B cell (primary cell): Measurements from ENCODE around the gene NLGN1. TPM values are rescaled to one million over a fixed set of nuclear protein-coding genes. Genes with fewer than 3 reads are reported as not detected.

Experiments
- ATAC-seq: fragments of 200-7000 bp; cut with Tn5 transposase; one replicate; pipeline ENCODE4 v1.10.0; 2021; ENCODE audit warnings: low read depth, mild to moderate bottlenecking, moderate number of reproducible peaks, moderate library complexity
- CTCF ChIA-PET: fragments of 350-600 bp; sonication (Branson Sonifier 250); formaldehyde crosslinking; loops from one replicate; lab custom pipeline; 2021; ENCODE audit warnings: antibody characterized with exemption, inconsistent platforms; lab: Charles Lee
- POLR2A ChIA-PET: fragments of 350-600 bp; sonication (Branson Sonifier 250); formaldehyde crosslinking; loops from one replicate; lab custom pipeline; 2021; ENCODE audit warnings: antibody characterized with exemption; lab: Charles Lee
- DNase-seq: peaks from one replicate; pipeline ENCODE4 v3.0.0; 2013
- H2AFZ ChIP-seq: 2 replicates; pipeline ENCODE4 v1.6.1; 2012; ENCODE audit warnings: mild to moderate bottlenecking, low read depth, low read length; ENCODE audit not compliant: insufficient read depth, poor library complexity, severe bottlenecking
- H3K27ac ChIP-seq, 2 donors: 1 replicate in 1 of 2; 2 replicates in 1 of 2; pipeline ENCODE4 v1.5.1; 2012 to 2013; ENCODE audit warnings: low read length in 2 of 2, mild to moderate bottlenecking in 2 of 2, moderate library complexity in 1 of 2
- H3K27me3 ChIP-seq, 4 experiments: fragments of 200-600 bp in 1 of 4; sonication (generic) in 1 of 4; replicated peaks in 1 of 4; 1 replicate in 2 of 4; 2 replicates in 2 of 4; pipeline versions ENCODE4 v1.6.1 to v1.7.0; 2013 to 2016; ENCODE audit warnings: low read length in 3 of 4, mild to moderate bottlenecking in 2 of 4, mixed read lengths in 1 of 4, moderate library complexity in 1 of 4; ENCODE audit not compliant: insufficient read depth in 4 of 4, control insufficient read depth in 3 of 4; ENCODE audit errors: control extremely low read depth in 1 of 4
- H3K36me3 ChIP-seq, 2 experiments: replicated peaks in 1 of 2; 1 replicate in 1 of 2; 2 replicates in 1 of 2; pipeline versions ENCODE4 v1.6.1 to v1.7.1; 2013; ENCODE audit warnings: low read length in 1 of 2; ENCODE audit not compliant: insufficient read depth in 2 of 2, control insufficient read depth in 1 of 2; ENCODE audit errors: control extremely low read depth in 1 of 2, extremely low read depth in 1 of 2
- H3K4me1 ChIP-seq, 2 donors: fragments of 200-600 bp in 1 of 2; sonication (generic) in 1 of 2; 1 replicate in 1 of 2; 2 replicates in 1 of 2; pipeline versions ENCODE4 v1.5.1 to v1.6.1; 2013 to 2017; ENCODE audit warnings: low read length in 2 of 2; ENCODE audit not compliant: control insufficient read depth in 2 of 2, insufficient read depth in 2 of 2
- H3K4me2 ChIP-seq: replicated peaks from 2 replicates; pipeline ENCODE3; 2012; ENCODE audit warnings: mild to moderate bottlenecking, low read depth, low read length; ENCODE audit not compliant: poor library complexity, severe bottlenecking
- H3K4me3 ChIP-seq, 5 experiments: fragments of 200-600 bp in 1 of 5; sonication (generic) in 1 of 5; 1 replicate in 3 of 5; 2 replicates in 2 of 5; pipeline versions ENCODE4 v1.5.1 to v1.7.0; 2011 to 2016; ENCODE audit warnings: low read length in 4 of 5, mild to moderate bottlenecking in 4 of 5, low read depth in 2 of 5, control low read depth in 1 of 5, moderate library complexity in 1 of 5; ENCODE audit not compliant: insufficient read depth in 1 of 5; ENCODE audit errors: control extremely low read depth in 1 of 5, extremely low read depth in 1 of 5
- H3K79me2 ChIP-seq: fragments of 200-600 bp; sonication (generic); one replicate; pipeline ENCODE4 v1.6.0; 2016; ENCODE audit warnings: low read length; ENCODE audit not compliant: control insufficient read depth, insufficient read depth
- H3K9ac ChIP-seq: fragments of 200-600 bp; sonication (generic); 2 replicates; pipeline ENCODE4 v1.6.1; 2017; ENCODE audit warnings: mild to moderate bottlenecking, low read length, moderate library complexity
- H3K9me3 ChIP-seq, 3 donors: one replicate each; pipeline versions ENCODE4 v1.6.1 to v1.7.1; 2013; ENCODE audit warnings: low read length in 2 of 3; ENCODE audit not compliant: control insufficient read depth in 2 of 3, insufficient read depth in 1 of 3; ENCODE audit errors: control extremely low read depth in 1 of 3
- H4K20me1 ChIP-seq: 2 replicates; pipeline ENCODE4 v1.6.0; 2012; ENCODE audit warnings: mild to moderate bottlenecking, low read length; ENCODE audit not compliant: insufficient read depth, control insufficient read depth, poor library complexity, severe bottlenecking
- H3K27ac Mint-ChIP-seq: one replicate; pipeline ENCODE4 v1.8.0; 2021; ENCODE audit warnings: mixed read lengths
- H3K27me3 Mint-ChIP-seq: one replicate; pipeline ENCODE4 v1.8.0; 2021; ENCODE audit warnings: mixed read lengths
- H3K4me1 Mint-ChIP-seq: one replicate; pipeline ENCODE4 v1.8.0; 2021; ENCODE audit warnings: mixed read lengths
- H3K4me3 Mint-ChIP-seq: one replicate; pipeline ENCODE4 v1.8.0; 2021; ENCODE audit warnings: mixed read lengths
- H3K9me3 Mint-ChIP-seq: one replicate; pipeline ENCODE4 v1.8.0; 2022; ENCODE audit warnings: mixed read lengths; ENCODE audit not compliant: insufficient read depth
- EZH2 ChIP-seq: IDR thresholded peaks from 2 replicates; pipeline ENCODE4 v1.6.1; 2012; ENCODE audit warnings: borderline replicate concordance, low read depth, mild to moderate bottlenecking, moderate library complexity, low read length; ENCODE audit not compliant: insufficient read depth, poor library complexity, severe bottlenecking
- WGBS: methylation state at CpG from one replicate; pipeline ENCODE4 v1.1.5; 2013; ENCODE audit warnings: missing lambda C conversion rate; ENCODE audit not compliant: insufficient coverage; 5-methylcytosine and 5-hydroxymethylcytosine counted together
- intact Hi-C: fragments of 100-400 bp; cut with micrococcal nuclease; formaldehyde crosslinking; loops from one replicate; pipeline ENCODE4 v1.10.0; 2022
- polyA plus RNA-seq: library from polyadenylated mRNA; depleted of rRNA; stranded (reverse); fragments of >200 nt; gene quantifications from 2 replicates; pipeline ENCODE4 v1.2.3, GENCODE V29; 2012
- total RNA-seq, 2 donors: library from RNA; stranded (reverse); fragments of 120-200 nt in 1 of 2; gene quantifications; 1 replicate in 1 of 2; 2 replicates in 1 of 2; pipeline versions ENCODE4 v1.2.3 to v1.2.4, GENCODE V29; 2013 to 2022
- TF ChIP-seq, protein P1 (sequence below): fragments of 200-600 bp; IDR thresholded peaks from one replicate; pipeline ENCODE4 v1.8.0; 2022; ENCODE audit warnings: antibody characterized with exemption, mild to moderate bottlenecking

NLGN1 gene
- total and polyA plus RNA-seq, 2 donors (not counting 1 experiment from before 2014, with no cell fraction given) = not detected

DNA sequence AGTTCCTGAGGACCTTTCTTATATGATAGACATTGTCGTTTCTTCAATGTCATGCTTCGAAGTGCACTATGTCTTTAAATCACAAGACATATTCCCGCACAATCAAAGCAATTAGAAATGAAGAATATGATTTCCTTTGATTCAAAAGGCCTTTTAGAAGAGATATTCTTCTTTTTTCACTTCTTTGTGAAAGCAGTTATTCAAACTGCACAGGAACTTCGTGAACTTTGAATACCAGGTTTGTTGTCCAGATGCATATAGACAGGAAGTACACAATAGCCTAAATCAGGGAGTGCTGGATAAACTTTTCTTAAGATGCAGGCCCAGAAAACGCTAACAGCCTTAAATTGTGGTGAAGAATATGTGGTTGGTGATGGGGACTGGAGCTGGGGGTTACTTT, 870.5 kb downstream of the NLGN1 start:
- ATAC-seq (no peak), DNase-seq (no peak)
- Histone ChIP-seq H3K4me2 (no peak overlapping the region), H3K4me1 (no peaks in the 10 kb centered on the region), H3K4me3 (no peak overlapping the region), H4K20me1 (no peaks in the 10 kb centered on the region), H3K9ac (no peak overlapping the region), H3K36me3 (no peaks in the 10 kb centered on the region), H2AFZ (no peak overlapping the region), H3K27ac (no peak overlapping the region), H3K9me3 (no peaks in the 10 kb centered on the region), H3K27me3 (no peaks in the 10 kb centered on the region), H3K79me2 (no peaks in the 10 kb centered on the region)
- TF ChIP-seq, protein P1, sequence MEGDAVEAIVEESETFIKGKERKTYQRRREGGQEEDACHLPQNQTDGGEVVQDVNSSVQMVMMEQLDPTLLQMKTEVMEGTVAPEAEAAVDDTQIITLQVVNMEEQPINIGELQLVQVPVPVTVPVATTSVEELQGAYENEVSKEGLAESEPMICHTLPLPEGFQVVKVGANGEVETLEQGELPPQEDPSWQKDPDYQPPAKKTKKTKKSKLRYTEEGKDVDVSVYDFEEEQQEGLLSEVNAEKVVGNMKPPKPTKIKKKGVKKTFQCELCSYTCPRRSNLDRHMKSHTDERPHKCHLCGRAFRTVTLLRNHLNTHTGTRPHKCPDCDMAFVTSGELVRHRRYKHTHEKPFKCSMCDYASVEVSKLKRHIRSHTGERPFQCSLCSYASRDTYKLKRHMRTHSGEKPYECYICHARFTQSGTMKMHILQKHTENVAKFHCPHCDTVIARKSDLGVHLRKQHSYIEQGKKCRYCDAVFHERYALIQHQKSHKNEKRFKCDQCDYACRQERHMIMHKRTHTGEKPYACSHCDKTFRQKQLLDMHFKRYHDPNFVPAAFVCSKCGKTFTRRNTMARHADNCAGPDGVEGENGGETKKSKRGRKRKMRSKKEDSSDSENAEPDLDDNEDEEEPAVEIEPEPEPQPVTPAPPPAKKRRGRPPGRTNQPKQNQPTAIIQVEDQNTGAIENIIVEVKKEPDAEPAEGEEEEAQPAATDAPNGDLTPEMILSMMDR = no peak
- TF ChIP-seq EZH2 = no peak
- POLR2A ChIA-PET = no interaction called here
- WGBS = no CpG with 5 or more reads among the region's 5 CpGs
- Mint-ChIP-seq H3K4me3 (no peak overlapping the region), H3K27me3 (no peaks in the 10 kb centered on the region), H3K9me3 (no peaks in the 10 kb centered on the region), H3K4me1 (no peaks in the 10 kb centered on the region), H3K27ac (no peak overlapping the region)
- intact Hi-C loops = no loop called here
- CTCF ChIA-PET = no interaction called here

DNA sequence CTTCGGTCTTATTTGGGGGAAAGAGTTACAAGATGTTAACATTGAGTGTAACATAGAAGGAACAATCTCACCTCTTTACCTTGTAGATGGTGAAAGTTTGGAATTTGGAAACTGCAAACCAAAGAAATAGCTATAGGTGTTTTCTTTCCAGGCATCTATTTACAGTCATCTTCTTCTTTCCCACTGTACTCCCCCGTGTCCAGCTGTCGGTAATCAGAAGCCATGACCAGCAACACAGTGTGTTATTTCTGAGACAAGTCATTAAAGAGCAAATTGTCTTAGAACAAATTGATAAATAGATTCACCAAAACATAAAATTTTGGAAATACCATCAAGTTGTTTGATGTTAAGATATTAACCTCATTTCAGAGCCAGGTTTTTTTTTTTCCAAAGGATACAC, 871.0 kb downstream of the NLGN1 start:
- Histone ChIP-seq H3K27ac (no peak overlapping the region), H3K4me1 (no peaks in the 10 kb centered on the region), H3K4me3 (no peak overlapping the region), H4K20me1 (no peaks in the 10 kb centered on the region), H2AFZ (no peak overlapping the region), H3K79me2 (no peaks in the 10 kb centered on the region), H3K9ac (no peak overlapping the region), H3K4me2 (no peak overlapping the region), H3K27me3 (no peaks in the 10 kb centered on the region), H3K9me3 (no peaks in the 10 kb centered on the region), H3K36me3 (no peaks in the 10 kb centered on the region)
- Mint-ChIP-seq H3K27me3 (no peaks in the 10 kb centered on the region), H3K4me3 (no peak overlapping the region), H3K27ac (no peak overlapping the region), H3K9me3 (no peaks in the 10 kb centered on the region), H3K4me1 (no peaks in the 10 kb centered on the region)
- POLR2A ChIA-PET = no interaction called here
- CTCF ChIA-PET = no interaction called here
- no peak for TF ChIP-seq EZH2
- TF ChIP-seq, protein P1 = no peak
- DNase-seq = no peak
- no CpG with 5 or more reads among the region's 3 CpGs for WGBS
- intact Hi-C loops = no loop called here
- ATAC-seq = no peak
